BLaER1 treated with 17β-estradiol and CSF1 and Interleukin-3, amounts not matched to agents 10 nM and 100 nM (cell line): ENCODE data around the gene CACNA1D.
A peak's percentile ranks its signal among the peaks of the same experiment; 100 is the strongest.

Experiments used
- H3K27ac ChIP-seq, 11 experiments: shearing (Covaris generic); formaldehyde crosslinking; 2 replicates each; pipeline ENCODE4 v1.8.1; 2022
- H3K27me3 ChIP-seq, 11 experiments: shearing (Covaris generic); formaldehyde crosslinking; 2 replicates each; pipeline ENCODE4 v1.8.1; 2022
- H3K36me3 ChIP-seq, 11 experiments: shearing (Covaris generic); formaldehyde crosslinking; 2 replicates each; pipeline ENCODE4 v1.8.1; 2022
- H3K4me1 ChIP-seq, 10 experiments: shearing (Covaris generic); formaldehyde crosslinking; 2 replicates each; pipeline ENCODE4 v1.8.1; 2022
- H3K4me2 ChIP-seq, 11 experiments: shearing (Covaris generic); formaldehyde crosslinking; 2 replicates each; pipeline ENCODE4 v1.8.1; 2022
- H3K4me3 ChIP-seq, 10 experiments: shearing (Covaris generic); formaldehyde crosslinking; 2 replicates each; pipeline ENCODE4 v1.8.1; 2022
- H3K9ac ChIP-seq, 11 experiments: shearing (Covaris generic); formaldehyde crosslinking; 2 replicates each; pipeline ENCODE4 v1.8.1; 2022
- H3K9me3 ChIP-seq, 11 experiments: shearing (Covaris generic); formaldehyde crosslinking; replicated peaks in 1 of 11; 2 replicates each; pipeline ENCODE4 v1.8.1; 2022
- H4K20me1 ChIP-seq, 11 experiments: shearing (Covaris generic); formaldehyde crosslinking; 2 replicates each; pipeline ENCODE4 v1.8.1; 2022
- Cebpa-rat ChIP-seq, 11 experiments: shearing (Covaris generic); IDR thresholded peaks; 2 replicates each; pipeline ENCODE4 v1.8.1; 2022

The CACNA1D gene

GRCh38 chr3:53490459-53490968, 3.9 kb upstream of the CACNA1D start:
- no peak for TF ChIP-seq Cebpa-rat (IDR thresholded peaks at IDR 0.05)
- H3K9me3 ChIP-seq = no peaks in the 10 kb centered on the region
- no peak overlapping the region for H3K4me3 ChIP-seq
- H3K36me3 ChIP-seq = no peaks in the 10 kb centered on the region
- no peak overlapping the region for H3K4me2 ChIP-seq
- H3K9ac ChIP-seq = no peak overlapping the region
- peaks cover 0 to 23% (median 6%) of the 10 kb centered on the region in 11 experiments; a peak in 14 of 22 replicates for H4K20me1 ChIP-seq
- H3K27me3 ChIP-seq = peaks cover 31 to 49% (median 41%) of the 10 kb centered on the region in 11 experiments
- peaks cover 6 to 12% (median 10%) of the 10 kb centered on the region in 10 experiments for H3K4me1 ChIP-seq
- H3K27ac ChIP-seq = no peak overlapping the region

DNA sequence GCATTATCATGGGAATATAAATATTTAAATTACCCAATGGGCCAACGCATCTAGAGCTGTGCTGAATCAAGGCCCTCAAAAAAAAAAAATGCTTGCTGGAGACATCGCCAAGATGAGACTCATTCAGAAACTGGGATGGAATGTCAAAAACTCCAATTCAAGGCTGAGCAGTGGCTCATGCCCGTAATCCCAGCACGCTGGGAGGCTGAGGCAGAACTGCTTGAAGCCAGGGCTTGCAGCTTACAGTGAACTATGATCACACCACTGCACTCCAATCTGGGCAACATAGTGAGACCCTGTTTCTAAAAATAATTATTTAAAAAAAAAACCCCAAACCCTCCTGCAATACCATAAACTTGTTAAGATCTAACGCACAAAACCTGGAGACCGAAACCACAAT, 3.1 kb upstream of the CACNA1D start:
- Histone ChIP-seq H3K9ac (no peak overlapping the region), H4K20me1 (peaks cover 0 to 31% (median 11%) of the 10 kb centered on the region in 11 experiments; a peak in 14 of 22 replicates), H3K4me3 (no peak overlapping the region), H3K9me3 (no peaks in the 10 kb centered on the region), H3K4me1 (peaks cover 13 to 20% (median 18%) of the 10 kb centered on the region in 10 experiments), H3K36me3 (no peaks in the 10 kb centered on the region), H3K27me3 (peaks cover 39 to 56% (median 48%) of the 10 kb centered on the region in 11 experiments), H3K4me2 (no peak overlapping the region), H3K27ac (no peak overlapping the region)
- no peak for TF ChIP-seq Cebpa-rat (IDR thresholded peaks at IDR 0.05)

DNA sequence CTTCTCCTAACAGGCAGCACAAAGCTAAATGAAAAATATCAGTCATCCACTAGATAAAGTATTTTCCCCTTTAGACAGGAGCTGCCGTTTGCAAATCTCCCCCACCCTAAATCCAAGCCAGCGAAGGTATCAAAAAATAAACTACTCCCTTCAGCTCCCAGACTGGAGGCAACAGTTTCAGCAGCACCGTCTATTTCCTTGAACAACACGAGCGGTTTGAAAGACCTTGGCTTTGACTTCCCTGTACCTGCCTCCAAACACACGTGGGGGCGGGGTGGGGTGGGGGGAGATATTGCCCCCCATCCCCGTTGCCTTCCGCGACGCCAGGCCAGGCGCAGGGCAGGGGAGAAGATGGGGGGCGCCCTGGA, 832 bp upstream of the CACNA1D start:
- no peaks in the 10 kb centered on the region for H3K9me3 ChIP-seq
- no peak overlapping the region for H3K27ac ChIP-seq
- peak overlapping the region; percentile 91 to 99 (median 97) for H3K4me2 ChIP-seq
- peaks cover 53 to 79% (median 71%) of the 10 kb centered on the region in 11 experiments for H3K27me3 ChIP-seq
- peaks cover 13 to 31% (median 30%) of the 10 kb centered on the region in 10 experiments for H3K4me1 ChIP-seq
- no peak for TF ChIP-seq Cebpa-rat (IDR thresholded peaks at IDR 0.05)
- peaks cover 0 to 32% (median 11%) of the 10 kb centered on the region in 11 experiments; a peak in 14 of 22 replicates for H4K20me1 ChIP-seq
- peak overlapping the region; percentile 54 to 74 (median 64); a peak in 17 of 20 replicates for H3K4me3 ChIP-seq
- no peak overlapping the region for H3K9ac ChIP-seq
- no peaks in the 10 kb centered on the region for H3K36me3 ChIP-seq

DNA sequence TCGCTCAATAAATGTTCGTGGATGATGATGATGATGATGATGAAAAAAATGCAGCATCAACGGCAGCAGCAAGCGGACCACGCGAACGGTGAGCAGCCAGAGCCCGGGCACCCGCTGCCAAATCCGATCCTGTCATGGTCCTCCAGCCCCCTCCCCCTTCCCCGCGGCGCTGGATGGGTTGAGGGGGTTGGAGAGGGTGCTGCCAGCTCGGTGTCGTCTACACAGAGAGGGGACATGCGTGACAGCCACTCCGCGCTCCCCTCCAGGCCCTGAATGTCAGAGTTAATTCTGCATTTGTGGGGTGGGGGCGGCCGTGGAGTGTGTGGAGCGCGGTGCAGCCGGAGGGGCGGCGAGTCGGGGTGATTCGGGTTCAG, 722 bp downstream of the CACNA1D start:
- peaks cover 13 to 31% (median 30%) of the 10 kb centered on the region in 10 experiments for H3K4me1 ChIP-seq
- no peaks in the 10 kb centered on the region for H3K36me3 ChIP-seq
- TF ChIP-seq Cebpa-rat (IDR thresholded peaks at IDR 0.05) = no peak
- peaks cover 53 to 84% (median 73%) of the 10 kb centered on the region in 11 experiments for H3K27me3 ChIP-seq
- H4K20me1 ChIP-seq = peaks cover 0 to 32% (median 11%) of the 10 kb centered on the region in 11 experiments; a peak in 14 of 22 replicates
- H3K27ac ChIP-seq = no peak overlapping the region
- H3K4me3 ChIP-seq = peak overlapping the region; percentile 41 to 74 (median 64)
- H3K9ac ChIP-seq = peak overlapping the region in 5 of 11 experiments; percentile 1 to 29 (median 18); a peak in 4 of 22 replicates
- H3K4me2 ChIP-seq = peak overlapping the region; percentile 91 to 99 (median 97)
- no peaks in the 10 kb centered on the region for H3K9me3 ChIP-seq

- peaks cover 53 to 83% (median 73%) of the 10 kb centered on the region in 11 experiments for H3K27me3 ChIP-seq
- no peaks in the 10 kb centered on the region for H3K9me3 ChIP-seq
- H3K27ac ChIP-seq = no peak overlapping the region
- H3K9ac ChIP-seq = peak overlapping the region in 6 of 11 experiments; percentile 1 to 29 (median 14); a peak in 5 of 22 replicates
- no peaks in the 10 kb centered on the region for H3K36me3 ChIP-seq
- peaks cover 0 to 32% (median 11%) of the 10 kb centered on the region in 11 experiments; a peak in 14 of 22 replicates for H4K20me1 ChIP-seq
- no peak for TF ChIP-seq Cebpa-rat (IDR thresholded peaks at IDR 0.05)
- peak overlapping the region; percentile 41 to 74 (median 64) for H3K4me3 ChIP-seq
- peaks cover 13 to 31% (median 30%) of the 10 kb centered on the region in 10 experiments for H3K4me1 ChIP-seq
- H3K4me2 ChIP-seq = peak overlapping the region; percentile 91 to 99 (median 97)
Observed at GRCh38 chr3:53495520-53496391, 1.3 kb downstream of the CACNA1D start.

DNA sequence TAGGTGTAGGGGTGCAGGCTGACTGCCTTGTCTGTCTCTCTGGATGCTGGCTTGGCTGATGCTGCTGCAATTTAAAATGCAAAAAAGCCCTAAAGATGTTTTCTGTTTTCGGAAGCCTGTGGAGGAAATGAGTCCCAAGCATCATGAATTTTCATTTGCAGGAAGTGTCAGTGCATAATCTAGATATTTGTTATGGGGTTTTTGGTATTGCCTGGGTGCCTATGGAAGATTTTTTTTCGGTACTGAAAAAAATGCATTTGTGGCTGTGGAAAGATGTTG, 1.9 kb downstream of the CACNA1D start:
- no peak overlapping the region for H3K9ac ChIP-seq

DNA sequence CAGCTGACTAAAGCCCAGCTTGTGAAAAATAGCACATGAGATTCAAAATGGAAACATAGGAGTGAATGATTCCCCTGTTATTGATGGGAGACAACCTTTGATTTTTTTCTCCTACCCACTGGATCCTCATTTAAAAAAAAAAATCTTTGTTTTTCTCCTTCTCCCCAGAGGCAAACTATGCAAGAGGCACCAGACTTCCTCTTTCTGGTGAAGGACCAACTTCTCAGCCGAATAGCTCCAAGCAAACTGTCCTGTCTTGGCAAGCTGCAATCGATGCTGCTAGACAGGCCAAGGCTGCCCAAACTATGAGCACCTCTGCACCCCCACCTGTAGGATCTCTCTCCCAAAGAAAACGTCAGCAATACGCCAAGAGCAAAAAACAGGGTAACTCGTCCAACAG, 2.6 kb downstream of the CACNA1D start:
- Histone ChIP-seq H4K20me1 (peaks cover 0 to 32% (median 11%) of the 10 kb centered on the region in 11 experiments; a peak in 14 of 22 replicates), H3K4me2 (peak overlapping the region in 7 of 11 experiments; percentile 21 to 93 (median 43); a peak in 12 of 22 replicates), H3K9ac (no peak overlapping the region), H3K4me1 (peaks cover 13 to 31% (median 30%) of the 10 kb centered on the region in 10 experiments), H3K27ac (no peak overlapping the region), H3K9me3 (no peaks in the 10 kb centered on the region), H3K36me3 (no peaks in the 10 kb centered on the region), H3K27me3 (peaks cover 53 to 72% (median 66%) of the 10 kb centered on the region in 11 experiments), H3K4me3 (no peak overlapping the region)
- TF ChIP-seq Cebpa-rat (IDR thresholded peaks at IDR 0.05) = no peak

More for the DNA sequence above, 1.9 kb downstream of the CACNA1D start:
- Histone ChIP-seq H3K4me3 (0 out of 20 replicates have a peak overlapping the region, but pooled peaks of 1 of the 10 experiments have one; percentile 41), H4K20me1 (peaks cover 0 to 32% (median 11%) of the 10 kb centered on the region in 11 experiments; a peak in 14 of 22 replicates), H3K4me1 (peaks cover 13 to 31% (median 30%) of the 10 kb centered on the region in 10 experiments), H3K9me3 (no peaks in the 10 kb centered on the region), H3K27ac (no peak overlapping the region), H3K4me2 (peak overlapping the region in 8 of 11 experiments; percentile 91 to 99 (median 96); a peak in 15 of 22 replicates), H3K27me3 (peaks cover 53 to 77% (median 73%) of the 10 kb centered on the region in 11 experiments), H3K36me3 (no peaks in the 10 kb centered on the region)
- no peak for TF ChIP-seq Cebpa-rat (IDR thresholded peaks at IDR 0.05)

DNA sequence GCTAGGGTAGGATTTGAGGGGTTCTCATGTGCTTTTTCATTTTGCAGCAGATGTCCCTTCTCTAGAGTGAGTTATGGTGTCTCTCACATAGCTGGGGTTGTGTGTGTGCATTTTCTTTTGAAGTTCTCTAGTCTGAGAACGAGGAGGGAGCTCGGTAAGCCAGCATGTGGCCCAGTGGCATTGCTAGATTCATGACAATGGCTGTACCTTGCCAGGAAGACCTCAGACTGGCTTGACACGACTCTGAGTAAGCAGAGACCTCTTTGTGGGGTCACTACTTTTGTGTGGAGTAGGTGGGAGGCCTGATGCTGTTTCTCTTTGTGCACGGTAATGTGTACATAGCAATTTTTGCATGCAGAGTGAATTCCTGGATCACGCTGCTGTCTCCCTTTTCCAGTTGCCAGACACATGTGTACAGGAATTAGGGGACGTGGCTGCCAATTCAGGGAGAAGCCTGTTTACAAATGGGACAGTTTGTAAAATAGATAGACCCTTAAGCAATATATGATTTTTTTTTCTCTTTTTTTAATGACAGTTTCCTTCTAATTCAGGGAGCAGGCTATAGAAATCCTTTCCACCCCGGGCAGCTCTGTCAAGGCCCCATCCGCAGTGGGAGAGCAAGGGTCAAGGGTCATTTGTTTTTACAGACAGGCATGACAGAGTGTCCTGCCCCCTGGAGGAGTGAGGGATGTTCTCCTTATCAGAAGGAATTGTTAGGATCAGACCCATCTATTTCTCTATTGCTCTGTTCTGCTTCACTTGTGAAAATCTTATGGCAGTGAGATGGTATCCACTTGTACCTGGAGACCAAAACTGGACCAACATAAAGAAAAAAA, 4.6 kb downstream of the CACNA1D start:
- no peak overlapping the region for H3K4me3 ChIP-seq
- no peak overlapping the region for H3K27ac ChIP-seq

More for the DNA sequence above, 4.6 kb downstream of the CACNA1D start:
- no peaks in the 10 kb centered on the region for H3K9me3 ChIP-seq
- no peak for TF ChIP-seq Cebpa-rat (IDR thresholded peaks at IDR 0.05)
- H3K4me2 ChIP-seq = no peak overlapping the region
- H4K20me1 ChIP-seq = peaks cover 0 to 16% (median 11%) of the 10 kb centered on the region in 11 experiments; a peak in 12 of 22 replicates
- H3K9ac ChIP-seq = no peak overlapping the region
- peaks cover 37 to 51% (median 46%) of the 10 kb centered on the region in 11 experiments for H3K27me3 ChIP-seq
- no peaks in the 10 kb centered on the region for H3K36me3 ChIP-seq
- H3K4me1 ChIP-seq = peaks cover 20 to 43% (median 37%) of the 10 kb centered on the region in 10 experiments
